GM12873 (cell line): Measurements from ENCODE around the gene RBAK.

Source experiments
- TF ChIP-seq, protein P1 (sequence below): IDR thresholded peaks from 2 replicates; pipeline ENCODE4 v1.5.1; 2012; ENCODE audit warnings: low read depth, mild to moderate bottlenecking, moderate library complexity, low read length, control low read depth; ENCODE audit not compliant: insufficient read depth; ENCODE audit errors: missing control alignments

The RBAK gene

DNA sequence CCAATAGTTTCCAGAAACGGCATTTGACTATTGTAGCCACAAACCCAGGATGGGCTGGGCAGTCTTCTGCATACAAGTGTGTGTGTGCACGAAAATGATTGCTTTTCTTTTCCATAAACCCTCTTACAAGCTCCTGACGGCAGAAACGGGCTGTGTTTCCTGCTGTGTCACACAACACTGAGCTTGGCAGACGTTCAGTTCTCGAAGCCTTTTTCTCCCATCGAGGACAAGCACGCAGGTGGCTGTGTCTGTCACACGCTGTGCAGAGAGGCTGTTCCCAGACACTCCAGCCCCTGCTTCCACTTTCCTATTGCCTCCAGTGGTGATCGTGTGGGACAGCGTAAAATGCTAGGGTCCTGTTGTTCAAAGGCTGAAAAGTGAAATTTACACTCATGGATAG is 32.1 kb downstream of the RBAK start:
- TF ChIP-seq, protein P1, sequence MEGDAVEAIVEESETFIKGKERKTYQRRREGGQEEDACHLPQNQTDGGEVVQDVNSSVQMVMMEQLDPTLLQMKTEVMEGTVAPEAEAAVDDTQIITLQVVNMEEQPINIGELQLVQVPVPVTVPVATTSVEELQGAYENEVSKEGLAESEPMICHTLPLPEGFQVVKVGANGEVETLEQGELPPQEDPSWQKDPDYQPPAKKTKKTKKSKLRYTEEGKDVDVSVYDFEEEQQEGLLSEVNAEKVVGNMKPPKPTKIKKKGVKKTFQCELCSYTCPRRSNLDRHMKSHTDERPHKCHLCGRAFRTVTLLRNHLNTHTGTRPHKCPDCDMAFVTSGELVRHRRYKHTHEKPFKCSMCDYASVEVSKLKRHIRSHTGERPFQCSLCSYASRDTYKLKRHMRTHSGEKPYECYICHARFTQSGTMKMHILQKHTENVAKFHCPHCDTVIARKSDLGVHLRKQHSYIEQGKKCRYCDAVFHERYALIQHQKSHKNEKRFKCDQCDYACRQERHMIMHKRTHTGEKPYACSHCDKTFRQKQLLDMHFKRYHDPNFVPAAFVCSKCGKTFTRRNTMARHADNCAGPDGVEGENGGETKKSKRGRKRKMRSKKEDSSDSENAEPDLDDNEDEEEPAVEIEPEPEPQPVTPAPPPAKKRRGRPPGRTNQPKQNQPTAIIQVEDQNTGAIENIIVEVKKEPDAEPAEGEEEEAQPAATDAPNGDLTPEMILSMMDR, result no peak

GRCh38 chr7:5082806-5083205 is 37.1 kb downstream of the RBAK start:
- TF ChIP-seq, protein P1, result no peak

DNA sequence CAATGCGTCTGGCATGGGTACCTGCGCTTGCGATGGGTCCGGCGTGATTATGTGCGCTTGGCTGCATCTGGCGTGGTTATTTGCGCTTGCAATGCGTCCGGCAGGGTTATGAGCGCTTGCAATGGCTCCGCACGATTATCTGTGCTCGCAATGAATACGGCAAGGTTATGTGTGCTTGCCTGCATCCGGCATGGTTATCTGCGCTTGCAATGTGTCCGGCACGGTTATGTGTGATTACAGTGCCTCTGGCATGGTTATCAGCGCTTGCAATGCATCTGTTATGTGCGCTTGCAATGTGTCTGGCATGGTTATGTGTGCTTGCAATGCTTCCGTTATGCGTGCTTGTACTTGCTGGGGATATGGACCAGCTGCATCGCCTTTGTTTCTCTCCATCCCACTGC is 37.7 kb downstream of the RBAK start:
- TF ChIP-seq, protein P1, result no peak

GRCh38 chr7:5086256-5086655 is 40.6 kb downstream of the RBAK start:
- TF ChIP-seq, protein P1, result no peak

DNA sequence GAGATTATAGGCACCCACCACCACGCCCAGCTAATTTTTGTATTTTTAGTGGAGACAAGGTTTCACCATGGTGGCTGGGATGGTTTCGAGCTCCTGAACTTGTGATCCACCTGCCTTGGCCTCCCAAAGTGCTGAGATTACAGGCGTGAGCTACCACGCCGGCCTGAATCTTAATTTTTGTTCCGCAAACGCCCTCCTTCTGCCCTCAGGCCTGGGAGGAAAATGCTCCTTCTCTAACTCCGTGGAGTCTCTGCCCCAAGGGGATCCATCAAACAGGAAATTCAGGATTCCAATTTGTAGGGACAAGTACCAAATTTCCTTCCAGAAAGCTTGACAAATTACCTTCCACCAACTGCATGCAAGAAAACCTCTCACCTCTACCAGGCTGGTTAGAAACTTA is 43.2 kb downstream of the RBAK start:
- TF ChIP-seq, protein P1, result no peak

DNA sequence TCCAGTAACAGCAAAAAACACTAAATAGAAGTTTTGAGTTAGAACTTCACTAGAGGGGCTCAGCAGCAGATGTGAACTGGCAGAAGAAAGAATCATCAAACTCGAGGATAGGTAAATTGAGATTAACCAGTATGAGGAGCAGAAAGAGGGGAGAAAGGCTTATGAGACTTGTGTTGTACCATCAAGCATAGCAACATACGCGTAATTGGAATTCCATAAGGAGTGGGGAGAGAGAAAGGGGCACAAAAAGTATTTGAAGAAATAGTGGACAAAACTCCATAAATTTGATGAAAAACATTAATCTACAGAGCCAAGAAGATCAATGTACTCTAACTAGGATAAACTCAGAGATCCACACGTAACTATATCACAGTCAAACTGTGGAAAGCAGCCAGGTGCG is 48.3 kb downstream of the RBAK start:
- TF ChIP-seq, protein P1, result no peak

- TF ChIP-seq, protein P1, result no peak
Observed at GRCh38 chr7:5094641-5095040, 49.0 kb downstream of the RBAK start.
